Tongue (tissue), 2 donors: ENCODE data around the gene ATP9B. TPM values are rescaled to one million over a fixed set of nuclear protein-coding genes. Genes with fewer than 3 reads are reported as not detected.

Experiments used
- DNase-seq: peaks from one replicate; pipeline ENCODE4 v3.0.0-alpha.2; 2015
- total RNA-seq: library from RNA; depleted of rRNA; stranded (reverse); fragments of >200 nt; gene quantifications from one replicate; pipeline ENCODE4 v1.2.3, GENCODE V29; 2014

ATP9B gene
- total RNA-seq, 1 donor from 2014 or later, result 84.5 TPM

- peak; percentile 42 for DNase-seq
Observed at GRCh38 chr18:79200546-79201268, 131.5 kb downstream of the ATP9B start.

DNA sequence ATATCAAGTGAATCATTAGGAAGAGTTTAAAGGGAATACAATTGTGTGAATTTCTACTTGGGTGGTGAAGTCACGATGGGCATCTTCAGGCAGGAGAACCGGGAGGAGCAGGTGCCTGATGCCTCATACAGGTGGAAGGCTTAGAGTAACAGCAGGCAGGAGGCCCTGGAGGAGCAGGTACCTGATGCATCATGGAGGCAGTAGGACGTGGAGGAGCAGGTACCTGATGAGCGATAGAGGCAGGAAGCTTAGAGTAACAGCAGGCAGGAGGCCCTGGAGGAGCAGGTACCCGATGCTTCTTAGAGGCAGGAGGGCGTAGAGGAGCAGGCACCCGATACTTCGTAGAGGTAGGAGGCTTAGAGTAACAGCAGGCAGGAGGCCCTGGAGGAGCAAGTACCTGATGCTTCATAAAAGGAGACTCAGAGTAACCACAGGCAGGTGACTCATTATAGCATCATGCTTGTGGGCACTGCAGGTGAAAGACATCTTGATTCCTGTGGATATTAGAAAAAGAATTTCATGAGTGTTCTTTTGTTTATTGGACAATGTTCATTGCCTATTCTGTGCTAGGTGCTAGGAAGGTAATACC is 133.9 kb downstream of the ATP9B start:
- DNase-seq, result no peak

DNA sequence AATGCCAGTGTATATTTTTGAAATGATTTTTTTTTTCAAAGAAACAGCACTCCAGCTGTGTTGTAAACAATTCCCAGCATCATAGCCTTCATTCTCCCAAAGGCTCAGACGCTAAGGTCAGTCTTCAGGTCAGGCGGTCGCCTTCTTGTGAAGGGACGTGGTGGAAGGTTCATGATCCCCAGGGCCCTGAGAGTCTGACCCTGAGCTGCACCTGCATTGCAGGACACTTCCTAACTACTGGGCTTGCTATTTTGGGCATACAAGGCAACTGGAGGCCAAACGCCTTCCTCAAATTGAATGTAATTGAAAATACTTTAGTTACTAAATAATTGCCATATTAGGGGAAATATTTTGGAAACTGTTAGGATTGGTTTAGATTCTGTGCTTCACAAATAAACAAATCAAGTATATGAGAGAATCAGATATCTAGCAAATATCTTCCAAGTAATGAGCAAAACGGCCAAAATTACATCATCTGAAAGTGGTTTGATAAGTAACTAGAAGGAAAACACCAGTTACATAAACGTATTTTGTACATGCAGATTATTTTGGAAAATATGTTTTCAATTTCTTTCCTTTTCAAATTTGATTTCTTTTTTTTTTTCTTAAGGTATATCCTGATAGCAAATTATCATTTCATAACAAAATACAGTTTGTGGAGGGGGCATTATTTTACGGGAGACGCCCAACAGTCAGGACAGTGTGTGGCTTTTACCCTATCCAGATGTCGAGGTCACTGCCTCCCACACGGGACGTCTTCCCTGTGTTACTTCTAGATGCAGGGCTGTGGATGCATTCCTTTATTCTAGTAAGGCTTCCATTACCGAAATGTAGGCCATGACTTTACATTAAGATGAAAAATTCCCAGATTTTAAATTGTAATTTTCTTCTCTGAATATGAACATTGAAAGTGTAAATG is 136.0 kb downstream of the ATP9B start:
- DNase-seq, result no peak

- no peak for DNase-seq
Observed at GRCh38 chr18:79206444-79206843, 137.2 kb downstream of the ATP9B start.

DNA sequence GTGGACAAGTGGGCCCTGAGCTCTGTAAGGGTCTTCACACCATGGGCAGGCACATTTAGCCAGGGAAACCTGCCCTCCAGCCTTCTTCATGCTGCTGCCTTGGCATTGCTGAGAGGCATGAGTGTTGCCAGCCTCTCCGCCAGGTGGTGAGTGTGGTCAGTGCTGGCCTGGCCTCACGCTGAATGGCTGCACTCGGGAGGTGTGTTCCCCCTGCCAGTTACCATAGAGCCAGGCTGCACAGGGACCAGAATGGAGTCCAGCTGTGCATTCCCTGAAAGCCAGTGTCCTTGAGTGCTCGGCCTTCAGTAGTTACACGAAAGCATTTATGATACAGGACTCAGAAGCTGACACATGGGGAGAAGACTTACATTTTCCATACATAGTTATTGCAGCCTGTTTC is 139.7 kb downstream of the ATP9B start:
- no peak for DNase-seq

GRCh38 chr18:79210002-79210910 is 141.1 kb downstream of the ATP9B start:
- no peak for DNase-seq

DNA sequence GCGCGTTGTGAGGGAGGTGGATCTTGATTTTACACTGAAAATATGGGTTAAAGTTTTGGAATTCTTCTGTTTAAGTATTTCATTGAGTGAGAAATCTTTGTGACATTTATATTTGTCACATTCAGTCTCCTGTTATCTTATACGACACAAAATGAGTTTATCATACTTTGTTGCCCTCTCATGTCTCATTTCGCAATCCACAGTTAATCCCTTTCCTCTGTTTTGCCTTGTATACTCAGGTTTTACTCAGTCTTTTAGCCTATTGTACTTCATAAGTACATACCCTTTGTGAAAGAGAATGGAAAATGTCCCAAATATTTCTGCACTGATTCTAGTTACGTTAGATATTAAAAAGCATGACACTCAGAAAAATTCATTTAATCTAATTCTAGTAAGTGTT is 142.7 kb downstream of the ATP9B start:
- DNase-seq, result no peak

- DNase-seq, result no peak
Observed at GRCh38 chr18:79214056-79214455, 144.9 kb downstream of the ATP9B start.

GRCh38 chr18:79216176-79216575 is 147.0 kb downstream of the ATP9B start:
- DNase-seq, result no peak

- DNase-seq, result peak; percentile 23
Observed at GRCh38 chr18:79217979-79218604, 148.9 kb downstream of the ATP9B start.

DNA sequence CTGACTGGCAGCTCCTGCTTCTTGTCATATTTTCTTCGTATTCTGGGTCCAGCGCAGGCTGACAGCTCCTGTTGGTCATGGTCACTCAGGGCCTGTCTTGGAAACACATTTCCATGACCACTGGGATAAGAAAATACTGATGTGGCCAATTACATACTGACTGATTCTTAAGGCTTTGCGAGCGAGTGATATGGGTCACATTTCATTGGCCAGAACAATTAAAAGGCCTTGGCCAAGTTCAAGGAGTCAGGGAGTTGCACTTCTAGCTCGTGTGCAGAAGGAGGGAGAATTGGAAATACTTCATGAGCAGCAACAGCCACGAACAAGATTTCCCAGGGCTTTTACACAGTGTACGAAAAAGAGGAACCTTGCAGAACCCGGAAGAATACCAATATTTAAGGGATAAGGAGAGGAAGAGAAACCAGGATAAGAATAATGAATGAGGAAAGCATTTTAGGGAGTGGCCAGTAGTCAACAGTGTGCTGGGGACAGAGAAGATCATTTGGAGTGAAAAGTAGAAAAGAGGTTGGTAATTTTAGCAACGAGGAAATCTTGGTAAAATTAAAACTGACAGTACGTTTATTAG is 149.5 kb downstream of the ATP9B start:
- DNase-seq, result no peak

DNA sequence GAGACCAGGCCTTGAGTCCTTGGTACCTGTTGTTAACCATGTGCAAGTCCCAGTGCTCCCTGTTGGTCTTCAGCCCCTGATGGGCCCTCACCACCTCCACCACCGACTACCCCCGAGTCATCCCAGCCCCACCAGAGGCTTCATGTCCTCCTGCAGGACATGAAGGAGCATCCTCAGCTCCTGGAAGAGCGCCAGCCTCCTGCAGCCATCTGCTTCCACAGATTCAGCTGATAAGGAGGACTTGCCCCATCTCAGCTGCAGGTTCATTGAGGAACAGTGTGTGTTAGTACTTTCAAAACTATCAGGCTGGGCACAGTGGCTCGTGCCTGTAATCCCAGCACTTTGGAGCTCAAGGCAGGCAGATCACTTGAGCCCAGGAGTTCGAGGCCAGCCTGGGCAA is 151.9 kb downstream of the ATP9B start:
- DNase-seq, result no peak

- no peak for DNase-seq
Observed at GRCh38 chr18:79222790-79223189, 153.6 kb downstream of the ATP9B start.

DNA sequence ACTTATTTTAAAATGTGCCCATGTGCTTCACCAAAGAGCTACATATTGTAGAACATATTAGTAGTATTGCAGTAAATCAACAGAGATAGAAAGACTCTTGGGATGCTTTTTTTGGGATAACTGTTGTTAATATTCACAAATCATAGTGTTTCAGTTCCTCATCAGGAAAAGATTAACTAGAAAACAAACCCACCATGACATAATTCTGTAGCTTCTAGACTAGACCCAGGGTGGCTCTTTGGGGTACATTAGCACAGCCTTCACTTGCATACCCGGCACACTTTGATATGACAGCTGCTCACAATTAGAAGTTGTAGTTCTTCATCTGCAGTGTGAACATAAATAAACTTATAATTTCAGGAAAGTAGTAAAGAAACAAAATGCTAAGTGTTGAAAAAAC is 154.2 kb downstream of the ATP9B start:
- no peak for DNase-seq

- no peak for DNase-seq
Observed at GRCh38 chr18:79224381-79224780, 155.2 kb downstream of the ATP9B start.

DNA sequence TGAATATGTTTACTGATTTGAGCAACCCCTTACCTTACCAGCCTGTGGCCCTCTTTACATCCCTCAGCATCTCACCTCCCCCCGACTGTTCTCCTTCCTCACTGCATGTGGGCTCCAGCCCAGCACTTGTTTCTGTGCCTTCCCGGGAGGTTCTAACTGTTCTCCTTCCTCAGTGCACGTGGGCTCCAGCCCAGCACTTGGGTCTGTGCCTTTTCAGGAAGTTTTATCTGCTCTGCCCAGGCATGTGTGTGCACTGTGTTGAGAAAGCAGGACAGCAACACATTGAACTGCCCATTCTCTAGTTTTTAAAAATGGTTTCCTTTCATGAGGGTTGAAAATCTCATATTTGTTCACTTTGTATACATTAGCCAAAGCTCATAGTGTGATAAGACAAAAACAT is 158.4 kb downstream of the ATP9B start:
- DNase-seq, result no peak

GRCh38 chr18:79229431-79229830 is 160.2 kb downstream of the ATP9B start:
- no peak for DNase-seq

- no peak for DNase-seq
Observed at GRCh38 chr18:79234438-79234837, 165.2 kb downstream of the ATP9B start.

GRCh38 chr18:79239631-79240030 is 170.4 kb downstream of the ATP9B start:
- DNase-seq, result no peak

DNA sequence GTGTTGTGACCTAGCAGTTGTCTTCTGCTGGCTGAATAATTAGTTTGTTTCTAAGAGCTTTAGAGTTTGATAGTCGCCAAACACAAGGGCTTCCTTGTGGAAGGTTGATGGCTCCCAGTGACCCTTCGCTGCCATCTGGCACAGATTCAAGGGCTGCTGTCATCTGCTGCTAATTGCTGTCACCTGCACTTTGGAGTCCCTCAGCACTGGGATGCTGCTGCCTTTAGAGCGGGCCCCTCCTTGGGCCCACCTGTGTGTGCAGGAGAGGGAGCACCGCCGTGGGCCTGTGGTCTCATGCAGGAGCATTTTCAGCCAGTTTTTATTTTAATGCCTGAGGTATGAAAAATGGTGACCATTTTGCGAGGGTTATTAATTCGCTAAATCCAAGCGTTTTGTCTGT is 172.6 kb downstream of the ATP9B start:
- DNase-seq, result no peak

DNA sequence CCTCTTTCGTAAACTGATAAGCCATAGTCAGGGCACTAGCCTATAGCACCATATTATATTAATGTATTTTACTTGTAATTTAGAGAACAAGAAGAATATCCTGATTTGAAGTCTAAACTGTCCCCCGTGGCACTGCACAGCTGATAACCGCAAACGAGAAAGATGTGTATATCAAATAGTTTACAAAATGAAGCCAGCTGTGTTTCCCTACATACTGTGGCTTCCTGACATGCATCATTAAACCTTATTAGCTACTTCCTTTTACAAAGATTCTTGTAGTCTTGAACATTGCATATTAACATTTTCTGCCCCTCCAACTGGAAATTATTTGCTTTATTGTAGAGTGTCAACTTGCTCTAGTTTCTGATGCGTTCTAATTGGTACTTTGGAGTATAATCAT is 173.1 kb downstream of the ATP9B start:
- DNase-seq, result no peak
